Renal cortical epithelial cell (primary cell): ENCODE results near the gene SLC9A8. TPM values are rescaled to one million over a fixed set of nuclear protein-coding genes. Genes with fewer than 3 reads are reported as not detected.

Source experiments
- DNase-seq: peaks from one replicate; pipeline ENCODE4 v3.0.0-alpha.2; 2011; ENCODE audit warnings: low read depth
- total RNA-seq: library from RNA; depleted of rRNA; stranded (reverse); fragments of >200 nt; gene quantifications from 2 replicates; pipeline ENCODE4 v1.2.3, GENCODE V29; 2014

SLC9A8 gene
- total RNA-seq, 1 donor from 2014 or later, result 10.3 TPM

DNA sequence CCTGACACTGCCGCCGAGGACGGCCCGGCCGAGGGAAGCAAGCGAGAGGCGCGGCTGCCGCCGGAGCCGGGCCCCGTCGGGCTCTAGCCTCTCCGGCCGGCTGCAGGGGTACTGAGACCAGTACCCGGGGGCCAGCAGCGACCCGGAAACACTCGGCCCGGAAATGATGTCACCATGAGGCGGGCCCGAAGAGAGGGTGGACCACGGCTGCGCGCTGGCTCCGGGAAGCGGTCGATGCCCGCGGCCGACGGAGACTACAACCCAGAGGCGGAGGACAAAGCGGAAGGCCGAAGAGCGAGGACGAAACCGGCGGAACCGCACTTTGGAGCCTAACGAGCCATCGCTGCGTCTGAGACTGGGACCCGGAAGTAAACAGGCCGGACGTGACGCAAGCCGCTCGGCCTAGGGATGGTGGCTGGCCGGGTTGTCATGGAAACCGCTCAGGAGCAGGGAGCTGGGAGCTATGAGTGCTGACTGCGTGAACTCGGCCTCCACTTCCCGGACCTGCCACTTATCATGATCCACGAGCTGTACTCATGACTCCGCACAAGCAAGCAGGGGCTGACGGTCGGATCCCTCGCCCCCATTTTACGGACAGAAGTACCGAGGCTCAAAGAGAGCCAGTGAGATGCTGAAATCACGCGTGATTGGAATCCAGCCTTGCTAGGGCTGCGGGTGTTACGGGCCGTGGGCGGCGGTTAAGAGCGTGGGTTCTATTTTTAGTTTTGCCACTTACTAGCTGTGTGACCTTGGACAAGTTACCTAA is 102.9 kb downstream of the SLC9A8 start, which contains the start of gene SPATA2:
Gene SPATA2 (minus strand): TSS at position 150 of the 766 bp plus-strand sequence. CDS start 7,039 bp downstream, outside the sequence.
- peak; percentile 85 for DNase-seq

DNA sequence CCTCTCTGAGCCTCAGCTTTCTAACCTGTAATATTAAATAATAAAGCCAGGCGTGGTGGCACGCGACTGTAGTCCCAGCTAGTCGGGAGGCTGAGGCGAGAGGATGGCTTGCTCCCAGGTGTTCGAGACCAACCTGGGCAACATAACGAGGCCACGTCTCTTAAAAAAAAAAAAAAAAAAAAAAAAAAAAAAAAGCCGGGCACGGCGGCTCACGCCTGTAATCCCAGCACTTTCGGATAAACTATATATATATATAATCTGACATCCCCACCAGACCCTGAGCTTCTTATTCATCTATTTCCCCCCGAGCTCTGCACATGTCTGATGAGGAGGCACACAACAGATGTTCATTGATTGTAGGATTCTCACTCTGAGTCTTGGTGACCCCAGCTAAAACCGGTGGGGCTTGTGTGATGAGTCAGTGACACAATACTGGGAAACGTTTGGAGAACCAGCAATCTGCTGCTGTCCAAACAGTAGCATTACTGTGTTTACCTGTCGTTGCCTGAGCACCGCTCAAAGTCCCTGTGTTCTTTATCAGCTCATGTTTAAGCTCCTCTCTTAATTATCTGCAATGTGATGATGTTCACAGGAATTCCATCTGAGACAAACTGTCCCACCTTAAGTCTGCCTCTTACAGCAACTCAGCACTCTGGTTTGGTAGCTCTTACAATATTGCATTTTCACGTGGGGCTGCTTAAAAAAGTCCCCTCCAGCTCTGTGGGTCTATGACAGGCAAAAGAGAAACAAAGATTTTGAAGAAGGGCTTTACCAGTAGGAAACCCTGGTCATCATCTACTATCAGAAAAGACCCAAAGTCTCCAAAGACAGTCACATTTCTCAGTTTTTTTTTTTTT is 103.7 kb downstream of the SLC9A8 start:
- DNase-seq, result peak; percentile 83

DNA sequence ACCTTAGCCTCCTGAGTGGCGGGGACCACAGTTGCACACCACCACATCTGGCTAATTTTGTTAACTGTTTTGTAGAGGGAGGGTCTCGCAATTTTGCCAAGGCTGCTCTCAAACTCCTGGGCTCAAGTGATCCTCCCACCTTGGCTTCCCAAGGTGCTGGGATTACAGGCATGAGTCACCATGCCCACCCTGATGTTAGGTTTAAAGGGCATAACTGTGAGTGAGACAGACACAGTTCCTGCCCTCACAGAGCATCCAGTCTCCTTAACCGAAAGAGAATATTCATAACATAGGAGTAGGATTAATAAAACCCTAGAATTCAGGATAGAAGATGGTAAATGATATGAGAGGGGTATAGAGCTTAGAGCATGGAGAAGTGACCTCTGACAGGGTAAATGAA is 105.8 kb downstream of the SLC9A8 start:
- no peak for DNase-seq

DNA sequence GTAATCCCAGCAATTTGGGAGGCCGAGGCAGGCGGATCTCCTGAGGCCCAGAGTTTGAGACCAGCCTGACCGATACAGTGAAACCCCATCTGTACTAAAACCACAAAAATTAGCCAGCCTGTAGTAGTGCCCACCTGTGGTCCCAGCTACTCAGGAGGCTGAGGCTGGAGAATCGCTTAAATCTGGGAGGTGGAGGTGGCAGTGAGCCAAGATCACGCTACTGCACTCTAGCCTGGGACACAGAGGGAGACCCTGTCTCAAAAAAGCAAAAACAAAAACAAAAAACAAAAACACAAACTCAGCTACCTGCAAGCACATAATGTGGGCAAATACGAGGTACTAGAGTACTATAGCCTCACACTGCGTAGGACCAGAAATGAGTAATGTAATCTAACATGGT is 106.4 kb downstream of the SLC9A8 start:
- DNase-seq, result no peak

DNA sequence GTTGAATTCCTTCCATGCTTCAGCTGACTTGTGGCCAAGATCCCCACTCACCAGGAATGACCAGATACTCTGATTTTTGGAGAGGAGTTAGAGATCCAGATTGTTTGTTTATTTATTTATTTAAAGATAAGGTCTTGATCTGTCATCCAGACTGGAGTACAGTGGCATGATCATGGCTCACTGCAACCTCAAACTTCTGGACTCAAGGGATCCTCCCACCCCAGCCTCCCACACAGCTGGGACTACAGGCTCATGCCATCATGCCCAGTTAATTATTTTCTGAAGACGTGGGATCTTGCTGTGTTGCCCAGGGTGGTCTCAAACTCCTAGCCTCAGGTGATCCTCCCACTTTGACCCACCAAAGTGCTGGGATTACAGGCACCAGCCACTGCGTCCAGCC is 106.8 kb downstream of the SLC9A8 start:
- DNase-seq, result no peak

DNA sequence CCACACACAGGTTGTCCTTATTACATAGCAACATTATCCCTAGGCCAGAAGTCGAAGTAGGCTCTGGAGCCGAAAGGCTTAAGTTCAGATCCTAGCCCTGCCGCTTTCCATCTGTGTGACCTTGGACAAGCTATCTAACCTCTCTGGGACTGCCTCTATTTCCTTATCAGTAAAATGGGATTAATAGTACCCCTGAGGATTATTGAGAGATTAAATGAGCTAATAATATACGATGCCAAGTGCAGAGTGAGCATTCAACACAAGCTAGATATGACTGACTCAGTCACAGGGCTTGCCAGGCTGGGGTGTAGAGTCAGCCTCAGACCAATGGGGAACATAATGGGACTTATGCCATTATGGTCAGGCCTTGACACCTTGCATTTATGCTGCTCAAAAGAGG is 111.6 kb downstream of the SLC9A8 start:
- no peak for DNase-seq

DNA sequence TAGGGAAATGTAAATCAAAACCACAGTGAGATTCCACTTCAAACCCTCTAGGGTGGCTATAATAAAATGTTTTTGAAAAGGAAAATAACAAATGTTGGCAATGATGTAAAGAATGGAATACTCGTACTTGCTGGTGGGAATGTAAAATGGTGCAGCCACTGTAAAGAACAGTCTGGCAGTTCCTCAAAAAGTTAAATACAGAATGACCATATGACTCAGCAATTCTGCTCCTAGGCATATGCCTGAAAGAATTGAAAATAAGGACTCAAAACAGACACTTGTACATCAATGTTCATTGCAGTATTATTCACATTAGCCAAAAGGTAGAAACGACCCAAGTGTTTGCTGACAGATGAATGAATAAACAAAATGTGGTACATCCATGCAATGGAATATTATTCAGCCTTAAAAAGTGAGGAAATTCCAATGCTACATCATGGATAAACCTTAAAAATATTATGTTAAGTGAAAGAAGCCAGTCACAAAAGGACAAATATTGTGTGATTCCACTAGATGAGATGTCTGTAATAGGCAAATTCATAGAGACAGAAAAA is 113.3 kb downstream of the SLC9A8 start:
- no peak for DNase-seq

DNA sequence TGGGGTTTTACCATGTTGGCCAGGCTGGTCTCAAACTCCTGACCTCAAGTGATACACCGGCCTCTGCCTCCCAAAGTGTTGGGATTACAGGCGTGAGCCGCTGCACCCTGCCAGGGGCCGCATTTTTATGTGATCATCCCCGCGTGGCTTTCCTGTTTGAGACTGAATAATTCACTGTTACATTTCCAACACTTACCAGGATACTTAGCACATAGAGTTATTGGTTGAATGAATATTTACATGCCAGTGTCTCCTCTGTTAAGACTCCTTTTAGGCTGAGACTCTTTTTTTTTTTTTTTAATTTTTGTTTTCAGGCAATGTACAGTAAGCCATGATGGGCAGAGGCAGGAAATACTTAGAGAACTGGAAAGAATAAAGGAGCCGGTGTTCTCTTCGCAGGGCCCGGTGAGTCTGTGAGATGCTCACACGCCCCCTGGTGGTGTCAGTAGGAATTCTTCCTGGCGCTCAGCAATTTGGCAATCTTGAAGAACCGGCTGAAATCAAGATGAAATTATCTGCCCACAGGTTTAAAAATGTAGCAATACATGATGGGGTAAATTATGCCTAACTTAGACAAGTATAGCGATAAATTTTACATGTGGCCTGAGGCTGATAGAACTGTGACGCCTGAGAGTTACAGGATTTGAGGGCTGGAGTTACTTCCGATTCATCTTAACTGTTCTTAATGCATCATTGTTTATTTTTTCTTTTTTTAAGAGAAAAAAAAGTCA is 115.9 kb downstream of the SLC9A8 start:
- DNase-seq, result peak; percentile 70

DNA sequence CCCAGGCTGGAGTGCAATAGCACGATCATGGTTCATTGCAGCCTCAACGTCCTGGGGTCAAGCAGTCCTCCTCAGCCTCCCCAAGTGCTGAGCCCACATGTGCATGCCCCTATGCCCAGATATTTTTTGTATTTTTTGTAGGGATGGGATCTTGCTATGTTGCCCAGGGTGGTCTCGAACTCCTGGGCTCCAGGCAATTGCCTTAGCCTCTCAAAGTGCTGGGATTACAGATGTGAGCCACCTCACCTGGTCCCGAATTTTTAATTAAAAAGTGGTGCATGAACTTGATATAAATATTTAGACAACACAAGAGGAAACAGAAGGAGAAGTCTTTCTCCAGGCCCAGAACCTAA is 116.5 kb downstream of the SLC9A8 start:
- no peak for DNase-seq

DNA sequence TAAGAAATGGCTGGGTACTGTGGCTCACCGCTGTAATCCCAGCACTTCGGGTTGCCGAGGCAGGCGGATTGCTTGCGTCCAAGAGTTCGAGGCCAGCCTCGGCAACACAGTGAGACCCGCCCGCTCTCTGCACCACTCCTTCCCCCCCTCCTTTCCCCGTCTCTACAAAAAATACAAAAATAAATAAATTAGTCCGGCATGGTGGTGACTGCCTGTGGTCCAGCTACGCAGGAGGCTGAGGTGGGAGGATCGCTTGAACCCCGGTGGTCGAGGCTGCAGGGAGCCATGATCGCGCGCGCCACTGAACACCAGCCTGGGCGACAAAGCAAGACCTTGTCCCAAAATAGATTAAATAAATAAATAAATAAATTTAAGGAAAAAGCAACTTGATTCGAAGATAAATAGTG is 123.1 kb downstream of the SLC9A8 start:
- no peak for DNase-seq

DNA sequence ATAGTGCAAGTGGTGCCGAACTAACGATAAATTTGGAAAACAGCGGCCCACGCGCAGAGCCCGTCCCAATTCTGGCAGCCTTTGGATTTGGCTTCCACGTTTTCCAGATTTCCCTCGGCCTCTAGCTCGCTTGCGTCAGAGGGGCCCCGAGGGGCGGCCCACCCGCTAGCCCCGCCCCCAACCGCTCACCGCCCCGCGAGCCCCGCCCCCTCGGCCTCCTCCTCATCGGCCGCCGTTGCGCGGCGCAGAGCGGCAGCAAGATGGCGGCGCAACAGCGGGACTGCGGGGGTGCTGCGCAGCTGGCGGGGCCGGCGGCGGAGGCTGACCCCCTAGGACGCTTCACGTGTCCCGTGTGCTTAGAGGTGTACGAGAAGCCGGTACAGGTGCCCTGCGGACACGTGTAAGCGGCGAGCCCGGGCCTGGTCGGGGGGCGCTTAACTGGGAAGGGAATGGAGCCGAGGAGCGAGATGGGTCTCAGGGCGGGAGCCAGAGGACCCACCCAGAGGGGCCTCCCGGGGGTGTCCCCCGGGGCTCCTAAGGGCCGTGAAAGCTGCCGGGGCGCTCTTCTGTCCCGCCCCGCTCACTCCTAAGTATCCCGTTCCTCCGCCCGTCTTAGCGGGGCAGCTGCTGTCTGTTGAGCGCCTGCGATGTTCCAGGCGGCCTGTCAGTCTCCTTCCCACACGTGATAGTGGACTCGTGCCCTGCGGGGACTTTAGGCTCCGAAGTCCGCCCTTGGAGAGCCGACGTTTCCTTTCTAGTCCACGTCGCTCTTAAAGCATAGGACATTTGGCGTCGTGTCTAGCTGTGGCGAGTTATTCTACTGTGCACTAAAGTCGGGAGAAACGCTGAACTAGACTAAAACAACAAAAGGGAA is 123.8 kb downstream of the SLC9A8 start, which contains the start of gene RNF114:
Gene RNF114 (plus strand): TSS at position 245 of the 874 bp plus-strand sequence. CDS start 16 bp downstream, at position 261.
- peak; percentile 49 for DNase-seq

DNA sequence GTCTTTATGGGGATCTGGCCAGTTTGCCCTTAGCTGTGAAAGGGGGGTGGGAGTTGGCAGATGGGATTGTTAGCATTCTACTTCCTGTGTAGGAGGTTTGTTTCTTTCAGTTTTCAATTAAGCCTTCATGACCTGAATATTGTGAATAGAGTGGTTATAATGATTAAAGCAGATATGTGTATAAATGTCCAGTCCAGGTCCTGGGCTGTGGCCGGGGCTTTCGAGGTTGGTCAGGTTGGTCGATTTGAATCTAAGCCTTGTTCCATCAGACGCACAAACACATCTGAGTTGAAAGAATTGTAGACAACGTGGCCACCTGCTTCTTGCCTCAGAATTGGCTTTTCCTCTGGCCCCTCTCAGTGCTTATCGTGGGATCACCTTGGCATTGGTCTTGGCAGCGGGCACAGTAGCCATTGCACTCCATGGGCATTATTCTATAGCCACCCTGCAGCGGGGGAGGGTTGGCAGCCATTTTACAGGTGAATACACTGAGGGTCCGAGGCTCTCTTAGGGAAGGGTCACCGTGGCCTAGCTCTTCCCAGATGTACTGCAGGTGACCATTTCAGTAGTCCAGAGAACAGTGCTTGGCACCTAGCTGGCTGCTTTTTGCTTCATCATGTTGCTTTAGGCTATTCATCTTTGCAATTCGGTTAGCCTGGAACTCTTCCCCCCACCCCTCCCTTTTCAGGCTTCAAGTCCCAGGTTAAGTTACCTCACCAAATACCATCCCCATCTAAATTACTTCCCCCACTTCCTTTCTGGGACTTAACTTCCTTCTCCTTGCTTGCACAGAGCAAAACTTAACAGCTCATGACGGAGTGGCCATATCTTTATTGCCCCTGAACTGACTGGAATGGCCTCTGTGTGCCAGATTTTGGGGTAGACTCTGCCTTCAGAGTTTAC is 124.7 kb downstream of the SLC9A8 start:
- DNase-seq, result peak; percentile 75

DNA sequence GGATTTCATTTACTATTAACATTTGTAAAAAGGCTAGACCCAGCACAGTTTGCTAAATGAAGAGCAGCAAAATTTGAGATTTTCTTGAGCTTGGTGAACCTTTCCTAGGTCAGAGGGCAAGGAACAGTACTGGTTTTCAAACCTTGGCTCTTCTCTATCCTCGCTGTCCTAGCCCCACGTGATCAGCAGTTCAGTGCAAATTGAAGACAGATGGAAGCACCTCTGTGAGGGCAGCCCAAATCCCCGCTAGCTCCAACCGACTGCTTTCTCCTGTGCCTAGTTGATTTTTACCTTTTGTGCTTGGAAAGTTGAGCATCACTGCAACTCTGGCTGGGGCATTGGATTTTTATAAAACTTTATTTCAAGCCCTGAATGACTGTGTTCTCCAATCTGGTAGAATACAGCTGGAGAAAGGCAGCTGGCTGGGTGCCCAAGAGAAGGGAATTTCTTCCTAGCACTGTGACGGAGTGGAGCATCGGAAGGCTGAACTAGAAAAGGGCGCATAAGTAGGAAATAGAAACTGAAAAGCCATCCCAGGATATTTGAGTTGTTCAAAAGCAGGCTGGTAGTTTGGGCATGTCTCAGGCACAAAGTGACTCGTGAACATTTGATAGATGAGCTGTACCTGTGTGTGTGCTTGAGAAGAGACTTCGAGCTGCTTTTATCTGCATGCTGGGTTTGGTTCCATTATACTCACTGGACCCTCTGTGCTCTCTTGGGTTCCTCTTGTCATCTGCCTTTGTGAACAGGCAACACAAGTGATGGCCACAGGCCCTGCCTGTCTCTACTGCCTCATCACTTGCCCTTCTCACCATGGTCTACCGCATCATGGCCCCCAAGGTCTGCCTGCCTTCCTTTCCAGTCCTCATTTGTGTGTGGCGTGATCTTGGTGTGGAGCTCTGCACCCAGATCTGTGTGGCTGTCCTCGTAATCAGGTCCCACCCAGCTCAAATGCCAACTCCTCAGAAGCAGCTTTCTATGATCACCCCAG is 125.8 kb downstream of the SLC9A8 start:
- no peak for DNase-seq

DNA sequence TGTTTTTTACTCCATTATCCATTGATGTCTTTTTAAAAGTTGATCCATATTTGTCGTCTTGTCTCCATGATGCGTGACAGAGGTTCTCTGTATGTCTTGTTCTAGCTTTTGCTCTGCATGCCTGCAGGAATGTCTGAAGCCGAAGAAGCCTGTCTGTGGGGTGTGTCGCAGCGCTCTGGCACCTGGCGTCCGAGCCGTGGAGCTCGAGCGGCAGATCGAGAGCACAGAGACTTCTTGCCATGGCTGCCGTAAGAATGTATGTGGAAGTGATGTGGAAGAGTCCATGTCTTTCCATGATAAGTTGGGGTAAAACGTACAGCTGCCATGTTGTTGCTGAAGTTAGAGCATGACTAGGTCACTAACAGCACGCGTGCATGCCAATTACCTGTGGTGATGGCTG is 128.8 kb downstream of the SLC9A8 start:
- DNase-seq, result no peak
